GM18505 (cell line): ENCODE data around the gene RBFOX2.
"Not testable (repeated sequence)": the region's sequence is repeated elsewhere in the genome, so short reads cannot be mapped to it uniquely, and the experiment has no call there.

Experiments
- ATAC-seq: cut with Tn5 transposase; IDR thresholded peaks from one replicate; pipeline ENCODE4 v1.9.1; 2021; ENCODE audit not compliant: unreplicated experiment
- POLR2A ChIP-seq: IDR thresholded peaks from 4 replicates; pipeline ENCODE4 v1.6.1; 2011; ENCODE audit warnings: borderline replicate concordance; ENCODE audit not compliant: insufficient read depth, insufficient read length; ENCODE audit errors: extremely low read depth

The RBFOX2 gene

GRCh38 chr22:36028646-36029405 lies at the start of gene RBFOX2:
Gene RBFOX2, minus strand, starts transcription at chr22:36028824. Its CDS starts 399 bp downstream, at chr22:36028425.
- TF ChIP-seq POLR2A, result no peak
- ATAC-seq, result no peak

- no peak for TF ChIP-seq POLR2A
- no peak for ATAC-seq
Observed at GRCh38 chr22:36077271-36077670, 48.6 kb upstream of the RBFOX2 start.

GRCh38 chr22:36075724-36076123 lies 47.1 kb upstream of the RBFOX2 start:
- no peak for TF ChIP-seq POLR2A
- no peak for ATAC-seq

GRCh38 chr22:36075230-36075629 lies 46.6 kb upstream of the RBFOX2 start:
- TF ChIP-seq POLR2A, result no peak
- no peak for ATAC-seq

- no peak for ATAC-seq
- TF ChIP-seq POLR2A, result no peak
Observed at GRCh38 chr22:36073476-36073875, 44.9 kb upstream of the RBFOX2 start.

- ATAC-seq, result not testable (repeated sequence)
Observed at GRCh38 chr22:36070645-36071044, 42.0 kb upstream of the RBFOX2 start.

GRCh38 chr22:36069368-36069767 lies 40.7 kb upstream of the RBFOX2 start:
- no peak for ATAC-seq
- TF ChIP-seq POLR2A, result no peak

- TF ChIP-seq POLR2A, result no peak
- no peak for ATAC-seq
Observed at GRCh38 chr22:36068776-36069344, 40.2 kb upstream of the RBFOX2 start.

- TF ChIP-seq POLR2A, result no peak
- no peak for ATAC-seq
Observed at GRCh38 chr22:36067235-36067558, 38.6 kb upstream of the RBFOX2 start.

- no peak for ATAC-seq
Observed at GRCh38 chr22:36065775-36066544, 37.3 kb upstream of the RBFOX2 start.

GRCh38 chr22:36065462-36065774 lies 36.8 kb upstream of the RBFOX2 start:
- TF ChIP-seq POLR2A, result no peak
- no peak for ATAC-seq

More at GRCh38 chr22:36065775-36066544, 37.3 kb upstream of the RBFOX2 start:
- no peak for TF ChIP-seq POLR2A

GRCh38 chr22:36064358-36064757 lies 35.7 kb upstream of the RBFOX2 start:
- no peak for ATAC-seq
- no peak for TF ChIP-seq POLR2A

- no peak for TF ChIP-seq POLR2A
- ATAC-seq, result no peak
Observed at GRCh38 chr22:36056980-36057379, 28.4 kb upstream of the RBFOX2 start.

GRCh38 chr22:36055376-36056295 lies 27.0 kb upstream of the RBFOX2 start:
- no peak for ATAC-seq
- TF ChIP-seq POLR2A, result no peak

GRCh38 chr22:36054446-36054845 lies 25.8 kb upstream of the RBFOX2 start:
- ATAC-seq, result not testable (repeated sequence)
